Measurements from ENCODE around the gene ADCY5. TPM values are rescaled to one million over a fixed set of nuclear protein-coding genes. Genes with fewer than 3 reads are reported as not detected.

The ADCY5 gene
- total RNA-seq, 2 donors from 2014 or later = 105 to 163 TPM

GRCh38 chr3:123342631-123343080 lies 106.2 kb downstream of the ADCY5 start:
- Histone ChIP-seq H3K9me3 (no peaks in the 10 kb centered on the region), H3K4me1 (peaks cover 0 to 92% of the 10 kb centered on the region in 2 donors), H3K36me3 (peaks cover 6% of the 10 kb centered on the region), H3K27ac (peak overlapping the region; percentile 87), H3K4me3 (no peak overlapping the region), H3K27me3 (no peaks in the 10 kb centered on the region)
- no peak for DNase-seq (ENCODE audit: low spot score)
- TF ChIP-seq CTCF (IDR thresholded peaks at IDR 0.05) = no peak

GRCh38 chr3:123341871-123342630 lies 106.8 kb downstream of the ADCY5 start:
- Histone ChIP-seq H3K4me1 (peaks cover 0 to 87% of the 10 kb centered on the region in 2 donors), H3K36me3 (peaks cover 6% of the 10 kb centered on the region), H3K4me3 (no peak overlapping the region), H3K9me3 (no peaks in the 10 kb centered on the region), H3K27ac (peak overlapping the region; percentile 87), H3K27me3 (no peaks in the 10 kb centered on the region)
- TF ChIP-seq CTCF (IDR thresholded peaks at IDR 0.05) = peak in 1 of 2 donors; percentile 32
- no peak for DNase-seq (ENCODE audit: low spot score)

- no peak for TF ChIP-seq CTCF (IDR thresholded peaks at IDR 0.05)
- peaks cover 0 to 86% of the 10 kb centered on the region in 2 donors for H3K4me1 ChIP-seq
- H3K36me3 ChIP-seq = no peaks in the 10 kb centered on the region
- H3K27ac ChIP-seq = peak overlapping the region; percentile 87 to 91
- DNase-seq (ENCODE audit: low spot score) = no peak
- H3K27me3 ChIP-seq = no peaks in the 10 kb centered on the region
- no peaks in the 10 kb centered on the region for H3K9me3 ChIP-seq
- H3K4me3 ChIP-seq = no peak overlapping the region
Observed at GRCh38 chr3:123340336-123340735, 108.6 kb downstream of the ADCY5 start.

- DNase-seq (ENCODE audit: low spot score) = no peak
Observed at GRCh38 chr3:123339302-123339701, 109.6 kb downstream of the ADCY5 start.

GRCh38 chr3:123338620-123339061 lies 110.2 kb downstream of the ADCY5 start:
- no peak for TF ChIP-seq CTCF (IDR thresholded peaks at IDR 0.05)
- no peak for DNase-seq (ENCODE audit: low spot score)
- H3K27me3 ChIP-seq = no peaks in the 10 kb centered on the region
- no peak overlapping the region for H3K4me3 ChIP-seq
- peak overlapping the region; percentile 87 to 91 for H3K27ac ChIP-seq
- H3K9me3 ChIP-seq = no peaks in the 10 kb centered on the region
- no peaks in the 10 kb centered on the region for H3K36me3 ChIP-seq
- H3K4me1 ChIP-seq = peaks cover 0 to 82% of the 10 kb centered on the region in 2 donors

More at GRCh38 chr3:123339302-123339701, 109.6 kb downstream of the ADCY5 start:
- Histone ChIP-seq H3K4me1 (peaks cover 0 to 83% of the 10 kb centered on the region in 2 donors), H3K27ac (peak overlapping the region; percentile 87 to 91), H3K27me3 (no peaks in the 10 kb centered on the region), H3K36me3 (no peaks in the 10 kb centered on the region), H3K4me3 (no peak overlapping the region), H3K9me3 (no peaks in the 10 kb centered on the region)
- no peak for TF ChIP-seq CTCF (IDR thresholded peaks at IDR 0.05)

All from right atrium auricular region (tissue), 2 donors.